SK-N-SH (cell line): ENCODE measurements around the gene CCDC70. TPM values are rescaled to one million over a fixed set of nuclear protein-coding genes. Genes with fewer than 3 reads are reported as not detected.

Experiments used
- CTCF ChIA-PET: fragments of 300-600, 350-600 bp; formaldehyde crosslinking; extraction: SDS; loops from one replicate; lab custom pipeline; 2021; lab: Yijun Ruan, JAX
- POLR2A ChIA-PET: fragments of 350-600 bp; sonication (Branson Sonifier 250); formaldehyde crosslinking; extraction: SDS; loops from one replicate; lab custom pipeline; 2020; ENCODE audit warnings: antibody characterized with exemption, inconsistent platforms; lab: Yijun Ruan, JAX
- DNase-seq: peaks from one replicate; pipeline ENCODE4 v3.0.0; 2012
- H2AFZ ChIP-seq: fragments of 200-600 bp; sonication (generic); 2 replicates; pipeline ENCODE4 v1.8.1; 2016; ENCODE audit warnings: antibody characterized with exemption, mild to moderate bottlenecking, low read depth
- H3F3A ChIP-seq: fragments of 200-600 bp; sonication (generic); replicated peaks from 2 replicates; pipeline ENCODE3; 2016; ENCODE audit warnings: antibody characterized with exemption, mild to moderate bottlenecking; ENCODE audit not compliant: insufficient read depth
- H3K27ac ChIP-seq, 2 experiments: fragments of 200-500 bp in 1 of 2; fragments of 200-600 bp in 1 of 2; sonication (Bioruptor generic) in 1 of 2; sonication (generic), shearing (Covaris generic) in 1 of 2; 2 replicates each; pipeline versions ENCODE4 v1.5.1 to v1.6.1; 2014 to 2016; ENCODE audit warnings: low read depth in 2 of 2, inconsistent platforms in 1 of 2, low read length in 1 of 2, mild to moderate bottlenecking in 1 of 2, mixed read lengths in 1 of 2
- H3K27me3 ChIP-seq: fragments of 200-600 bp; sonication (generic), shearing (Covaris generic); 2 replicates; pipeline ENCODE4 v1.6.1; 2016; ENCODE audit warnings: mixed run types; ENCODE audit not compliant: insufficient read depth
- H3K36me3 ChIP-seq, 2 experiments: fragments of 200-500 bp in 1 of 2; fragments of 200-600 bp in 1 of 2; sonication (Bioruptor generic) in 1 of 2; sonication (generic) in 1 of 2; replicated peaks in 1 of 2; 2 replicates each; pipeline versions ENCODE3 to v1.5.1; 2014 to 2016; ENCODE audit warnings: low read length in 1 of 2, mild to moderate bottlenecking in 1 of 2; ENCODE audit not compliant: insufficient read depth in 2 of 2, control insufficient read depth in 1 of 2
- H3K4me1 ChIP-seq, 2 experiments: fragments of 200-500 bp in 1 of 2; fragments of 200-600 bp in 1 of 2; sonication (Bioruptor generic) in 1 of 2; sonication (generic), shearing (Covaris generic) in 1 of 2; 2 replicates each; pipeline versions ENCODE4 v1.5.1 to v1.6.1; 2014 to 2016; ENCODE audit warnings: low read depth in 1 of 2, low read length in 1 of 2, mixed run types in 1 of 2; ENCODE audit not compliant: insufficient read depth in 2 of 2, control insufficient read depth in 1 of 2
- H3K4me2 ChIP-seq: fragments of 200-600 bp; sonication (generic), shearing (Covaris generic); 2 replicates; pipeline ENCODE4 v1.6.1; 2017; ENCODE audit warnings: mixed run types
- H3K4me3 ChIP-seq, 2 experiments: fragments of 200-500 bp in 1 of 2; fragments of 200-600 bp in 1 of 2; sonication (Bioruptor generic) in 1 of 2; sonication (generic), shearing (Covaris generic) in 1 of 2; 2 replicates each; pipeline versions ENCODE4 v1.5.1 to v1.8.1; 2014 to 2016; ENCODE audit warnings: low read depth in 2 of 2, inconsistent platforms in 1 of 2, low read length in 1 of 2, mild to moderate bottlenecking in 1 of 2, mixed read lengths in 1 of 2, moderate library complexity in 1 of 2
- H3K79me2 ChIP-seq: fragments of 200-600 bp; sonication (generic); 2 replicates; pipeline ENCODE4 v1.8.1; 2017; ENCODE audit warnings: mild to moderate bottlenecking; ENCODE audit not compliant: insufficient read depth
- H3K9ac ChIP-seq: fragments of 200-600 bp; sonication (generic); 2 replicates; pipeline ENCODE4 v1.6.1; 2017; ENCODE audit warnings: mixed run types
- H3K9me2 ChIP-seq: fragments of 200-600 bp; sonication (generic); 2 replicates; pipeline ENCODE4 v1.6.1; 2017; ENCODE audit warnings: mixed run types
- H3K9me3 ChIP-seq: fragments of 200-600 bp; sonication (generic); 2 replicates; pipeline ENCODE4 v1.6.1; 2017; ENCODE audit warnings: mixed run types, mild to moderate bottlenecking, moderate library complexity
- H4K20me1 ChIP-seq: fragments of 200-600 bp; sonication (generic); 2 replicates; pipeline ENCODE4 v1.6.1; 2017; ENCODE audit warnings: mild to moderate bottlenecking, mixed run types; ENCODE audit not compliant: insufficient read depth
- EP300 ChIP-seq, 2 experiments: IDR thresholded peaks; 2 replicates each; pipeline versions ENCODE4 v1.4.0 to v1.6.1; 2012; ENCODE audit warnings: borderline replicate concordance in 1 of 2, low read depth in 1 of 2, low read length in 1 of 2
- FOSL2 ChIP-seq: IDR thresholded peaks from 2 replicates; pipeline ENCODE4 v1.4.0; 2012; ENCODE audit warnings: low read depth, mild to moderate bottlenecking, moderate library complexity, borderline replicate concordance
- FOXJ3 ChIP-seq: sonication (generic); formaldehyde crosslinking; IDR thresholded peaks from 2 replicates; pipeline ENCODE4 v1.5.1; 2020; ENCODE audit warnings: mild to moderate bottlenecking, missing genetic modification reagents
- FOXM1 ChIP-seq: IDR thresholded peaks from 2 replicates; pipeline ENCODE4 v1.4.0; 2012; ENCODE audit warnings: low read depth, mild to moderate bottlenecking
- GATA2 ChIP-seq: sonication (generic); formaldehyde crosslinking; IDR thresholded peaks from 2 replicates; pipeline ENCODE4 v1.5.0; 2020; ENCODE audit warnings: mild to moderate bottlenecking, missing genetic modification reagents
- IRF3 ChIP-seq: fragments of 150-350 bp; IDR thresholded peaks from 2 replicates; pipeline ENCODE4 v1.6.1; 2016; ENCODE audit warnings: mild to moderate bottlenecking, low read depth, low read length
- JUND ChIP-seq: IDR thresholded peaks from 2 replicates; pipeline ENCODE4 v1.4.0; 2012
- MAX ChIP-seq: IDR thresholded peaks from 2 replicates; pipeline ENCODE4 v1.4.0; 2012; ENCODE audit warnings: low read depth
- MXI1 ChIP-seq: IDR thresholded peaks from 2 replicates; pipeline ENCODE4 v1.6.1; 2012; ENCODE audit warnings: mild to moderate bottlenecking, low read depth, low read length, improper control_type of control experiment
- PBX3 ChIP-seq: IDR thresholded peaks from 2 replicates; pipeline ENCODE4; 2012
- POLR2AphosphoS5 ChIP-seq: IDR thresholded peaks from 2 replicates; pipeline ENCODE4 v1.6.1; 2012; ENCODE audit warnings: low read depth, low read length
- RAD21 ChIP-seq: IDR thresholded peaks from 2 replicates; pipeline ENCODE4 v1.6.1; 2012; ENCODE audit warnings: mild to moderate bottlenecking, low read length
- RCOR1 ChIP-seq: fragments of 150-350 bp; IDR thresholded peaks from 2 replicates; pipeline ENCODE4 v1.6.1; 2017; ENCODE audit warnings: antibody characterized with exemption, low read length
- SIN3A ChIP-seq: IDR thresholded peaks from 2 replicates; pipeline ENCODE4 v1.6.1; 2012; ENCODE audit warnings: low read depth, mild to moderate bottlenecking, low read length, moderate library complexity, borderline replicate concordance
- TEAD4 ChIP-seq: IDR thresholded peaks from 2 replicates; pipeline ENCODE4 v1.4.0; 2012; ENCODE audit warnings: mild to moderate bottlenecking, borderline replicate concordance; ENCODE audit not compliant: insufficient read depth
- USF1 ChIP-seq: IDR thresholded peaks from 2 replicates; pipeline ENCODE4 v1.4.0; 2012; ENCODE audit warnings: low read depth, borderline replicate concordance
- USF2 ChIP-seq: fragments of 150-350 bp; IDR thresholded peaks from 2 replicates; pipeline ENCODE4 v1.6.1; 2017; ENCODE audit warnings: antibody characterized with exemption, low read length, low read depth, borderline replicate concordance
- YY1 ChIP-seq: IDR thresholded peaks from 2 replicates; pipeline ENCODE4 v1.4.0; 2012; ENCODE audit warnings: low read depth, mild to moderate bottlenecking
- WGBS: methylation state at CpG from one replicate; pipeline ENCODE4 v1.1.6; 2017; ENCODE audit warnings: low lambda C conversion rate; 5-methylcytosine and 5-hydroxymethylcytosine counted together
- polyA plus RNA-seq, 3 experiments: library from polyadenylated mRNA; depleted of rRNA; stranded (reverse); fragments of >200 nt; gene quantifications; 2 replicates each; pipeline ENCODE4 v1.2.3, GENCODE V29; 2012

Gene CCDC70
- polyA plus RNA-seq, 1 of the 3 experiments (the other 2 are of a cell fraction): not detected

- WGBS: 78% methylated on average over 6 of the region's 6 CpGs
Observed at GRCh38 chr13:51873117-51873798, 11.5 kb downstream of the CCDC70 start.

GRCh38 chr13:51873837-51874236 lies 12.1 kb downstream of the CCDC70 start:
- WGBS: 100% methylated on average over 1 of the region's 1 CpG
- no peaks in the 10 kb centered on the region for H3K79me2 ChIP-seq
- TF ChIP-seq USF2: no peak
- no peak for TF ChIP-seq FOXM1
- no peak for TF ChIP-seq RCOR1
- TF ChIP-seq RAD21: no peak
- no peak for TF ChIP-seq IRF3
- no peak for TF ChIP-seq YY1
- ChIA-PET POLR2A (no interaction called here), CTCF (no interaction called here)
- no peak overlapping the region for H2AFZ ChIP-seq
- H3K27me3 ChIP-seq: no peaks in the 10 kb centered on the region
- H3K36me3 ChIP-seq: no peaks in the 10 kb centered on the region
- no peaks in the 10 kb centered on the region for H3K9me2 ChIP-seq
- no peak overlapping the region for H3K27ac ChIP-seq
- H3K9ac ChIP-seq: no peak overlapping the region
- no peaks in the 10 kb centered on the region for H3K9me3 ChIP-seq
- peaks cover 2% of the 10 kb centered on the region for H3F3A ChIP-seq
- no peak overlapping the region for H3K4me2 ChIP-seq
- H3K4me3 ChIP-seq: no peak overlapping the region
- H4K20me1 ChIP-seq: no peaks in the 10 kb centered on the region
- DNase-seq: no peak
- H3K4me1 ChIP-seq: no peaks in the 10 kb centered on the region

More at GRCh38 chr13:51873117-51873798, 11.5 kb downstream of the CCDC70 start:
- DNase-seq: no peak
- H3K9me2 ChIP-seq: no peaks in the 10 kb centered on the region
- no peaks in the 10 kb centered on the region for H3K79me2 ChIP-seq
- no peak overlapping the region for H3K4me3 ChIP-seq
- H3K4me1 ChIP-seq: no peaks in the 10 kb centered on the region
- no peaks in the 10 kb centered on the region for H3K36me3 ChIP-seq
- H3F3A ChIP-seq: peaks cover 2% of the 10 kb centered on the region
- H3K9ac ChIP-seq: no peak overlapping the region
- no peaks in the 10 kb centered on the region for H4K20me1 ChIP-seq
- no peak overlapping the region for H3K4me2 ChIP-seq
- H3K9me3 ChIP-seq: no peaks in the 10 kb centered on the region
- ChIA-PET CTCF (no interaction called here), POLR2A (no interaction called here)
- no peak overlapping the region for H3K27ac ChIP-seq
- TF ChIP-seq USF2 (no peak), EP300 (IDR thresholded peaks at IDR 0.05; ENCODE audit: borderline replicate concordance in 1 of 2, low read depth in 1 of 2, low read length in 1 of 2) (no peak), USF1 (no peak), MAX (no peak), YY1 (no peak), TEAD4 (no peak), FOSL2 (no peak), MXI1 (no peak), FOXJ3 (no peak), PBX3 (no peak), SIN3A (no peak), POLR2AphosphoS5 (no peak), GATA2 (CRISPR knock-in tag) (no peak), JUND (no peak)
- H2AFZ ChIP-seq: no peak overlapping the region
- H3K27me3 ChIP-seq: no peaks in the 10 kb centered on the region; the same call in 1 of the 2 replicates
